ENCODE measurements around the gene CDH4. TPM values are rescaled to one million over a fixed set of nuclear protein-coding genes. Genes with fewer than 3 reads are reported as not detected.

Gene CDH4
- total RNA-seq, 1 donor from 2014 or later = 0.99 TPM

DNA sequence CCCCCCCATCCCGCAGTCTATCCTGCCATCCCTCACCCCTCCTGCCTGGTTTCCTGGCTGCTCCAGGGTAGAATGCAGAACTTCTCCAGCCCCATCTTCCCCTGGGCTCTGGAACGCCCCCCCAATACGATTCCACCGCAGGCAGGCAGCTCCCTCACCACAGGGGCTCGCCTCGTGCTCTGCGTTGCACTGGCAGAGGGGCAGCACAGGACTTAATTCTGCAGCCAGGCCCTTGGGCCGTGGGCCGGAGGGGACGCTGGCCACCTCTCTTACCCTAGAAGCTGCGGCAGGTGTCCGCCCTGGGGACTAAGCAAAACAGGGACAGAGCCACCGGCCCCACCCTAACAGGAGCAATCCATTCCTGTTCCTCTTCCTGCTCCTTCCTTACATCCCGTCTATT is 263.9 kb downstream of the CDH4 start:
- Mint-ChIP-seq H3K4me1 (ENCODE audit: low read depth) (peaks cover 3% of the 10 kb centered on the region), H3K9me3 (ENCODE audit: low read depth) (no peaks in the 10 kb centered on the region), H3K4me3 (ENCODE audit: unreplicated experiment) (no peak overlapping the region), H3K27ac (ENCODE audit: unreplicated experiment) (no peak overlapping the region), H3K27me3 (ENCODE audit: low read depth) (peaks cover 20% of the 10 kb centered on the region), H3K36me3 (ENCODE audit: low read depth) (no peaks in the 10 kb centered on the region)
- no peak for DNase-seq (ENCODE audit: low spot score)
- TF ChIP-seq, protein P1, sequence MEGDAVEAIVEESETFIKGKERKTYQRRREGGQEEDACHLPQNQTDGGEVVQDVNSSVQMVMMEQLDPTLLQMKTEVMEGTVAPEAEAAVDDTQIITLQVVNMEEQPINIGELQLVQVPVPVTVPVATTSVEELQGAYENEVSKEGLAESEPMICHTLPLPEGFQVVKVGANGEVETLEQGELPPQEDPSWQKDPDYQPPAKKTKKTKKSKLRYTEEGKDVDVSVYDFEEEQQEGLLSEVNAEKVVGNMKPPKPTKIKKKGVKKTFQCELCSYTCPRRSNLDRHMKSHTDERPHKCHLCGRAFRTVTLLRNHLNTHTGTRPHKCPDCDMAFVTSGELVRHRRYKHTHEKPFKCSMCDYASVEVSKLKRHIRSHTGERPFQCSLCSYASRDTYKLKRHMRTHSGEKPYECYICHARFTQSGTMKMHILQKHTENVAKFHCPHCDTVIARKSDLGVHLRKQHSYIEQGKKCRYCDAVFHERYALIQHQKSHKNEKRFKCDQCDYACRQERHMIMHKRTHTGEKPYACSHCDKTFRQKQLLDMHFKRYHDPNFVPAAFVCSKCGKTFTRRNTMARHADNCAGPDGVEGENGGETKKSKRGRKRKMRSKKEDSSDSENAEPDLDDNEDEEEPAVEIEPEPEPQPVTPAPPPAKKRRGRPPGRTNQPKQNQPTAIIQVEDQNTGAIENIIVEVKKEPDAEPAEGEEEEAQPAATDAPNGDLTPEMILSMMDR (IDR thresholded peaks at IDR 0.05) = no peak

DNA sequence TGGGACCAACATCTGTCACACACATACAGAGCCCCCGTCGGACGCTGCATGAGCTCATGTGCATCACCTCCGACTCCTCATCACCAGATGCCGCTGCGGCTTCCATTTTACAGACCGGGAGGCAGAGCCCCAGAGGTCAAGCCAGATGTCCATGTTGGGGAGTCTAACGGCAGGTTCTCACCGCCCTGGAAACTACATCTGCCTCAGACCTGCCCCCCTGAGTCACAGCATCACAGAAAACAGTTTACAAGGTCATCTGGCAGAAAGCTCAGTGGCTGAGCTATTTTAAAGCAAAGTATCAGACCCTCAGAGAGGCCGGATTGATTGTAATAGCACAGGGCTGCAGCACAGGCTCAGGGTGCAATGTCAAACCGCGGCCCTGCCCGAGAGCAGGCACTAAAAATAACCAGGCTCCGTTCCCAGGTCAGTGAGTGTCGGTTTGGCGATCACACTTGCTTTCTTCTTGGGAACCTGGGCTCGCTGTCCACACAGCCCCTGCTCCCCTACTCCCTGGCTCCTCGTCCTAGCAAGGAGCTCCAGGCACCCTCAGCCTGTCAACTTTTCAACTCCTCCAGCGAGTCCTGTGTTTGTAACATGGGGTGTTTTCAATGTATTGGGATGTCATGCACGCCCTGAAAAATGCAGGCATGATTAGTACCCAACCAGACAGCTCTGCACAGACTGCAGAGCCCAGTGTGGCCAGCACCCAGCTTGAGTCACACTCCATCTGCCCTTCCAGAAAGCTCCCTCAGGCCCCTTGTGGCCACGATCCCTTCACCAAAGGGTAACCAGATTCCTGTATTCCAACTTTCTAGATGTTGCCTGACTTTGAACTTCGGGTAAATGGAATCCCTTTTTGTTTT is 264.5 kb downstream of the CDH4 start:
- TF ChIP-seq, protein P1 (IDR thresholded peaks at IDR 0.05) = no peak
- H3K27ac Mint-ChIP-seq (ENCODE audit: unreplicated experiment) = no peak overlapping the region

GRCh38 chr20:61517419-61517818 is 265.4 kb downstream of the CDH4 start:
- no peak for DNase-seq (ENCODE audit: low spot score)

More for the DNA sequence above, 264.5 kb downstream of the CDH4 start:
- Mint-ChIP-seq H3K36me3 (ENCODE audit: low read depth) (no peaks in the 10 kb centered on the region), H3K4me1 (ENCODE audit: low read depth) (peaks cover 8% of the 10 kb centered on the region), H3K27me3 (ENCODE audit: low read depth) (peaks cover 20% of the 10 kb centered on the region), H3K9me3 (ENCODE audit: low read depth) (no peaks in the 10 kb centered on the region), H3K4me3 (ENCODE audit: unreplicated experiment) (no peak overlapping the region)
- no peak for DNase-seq (ENCODE audit: low spot score)

DNA sequence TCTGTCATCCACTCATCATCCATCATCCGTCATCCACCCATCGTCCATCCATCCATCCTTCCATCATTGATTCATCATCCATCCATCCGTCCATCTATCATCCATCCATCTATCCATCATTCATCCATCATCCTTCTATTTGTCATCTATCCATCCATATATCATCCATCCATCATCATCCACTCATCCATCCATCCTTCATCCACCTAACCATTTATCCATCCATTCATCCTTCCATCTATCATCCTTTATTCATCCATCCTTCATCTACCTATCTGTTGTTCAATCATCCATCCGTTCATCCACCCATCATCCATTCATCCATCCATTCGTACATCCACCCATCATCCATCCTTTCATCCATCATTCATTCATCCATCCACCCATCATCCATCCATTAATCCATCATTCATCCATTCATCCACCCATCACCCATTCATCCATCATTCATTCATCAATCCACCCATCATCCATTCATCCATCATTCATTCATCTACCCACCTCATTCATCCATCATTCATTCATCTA is 266.4 kb downstream of the CDH4 start:
- no peaks in the 10 kb centered on the region for H3K36me3 Mint-ChIP-seq (ENCODE audit: low read depth)
- H3K4me3 Mint-ChIP-seq (ENCODE audit: unreplicated experiment) = no peak overlapping the region
- peaks cover 20% of the 10 kb centered on the region for H3K27me3 Mint-ChIP-seq (ENCODE audit: low read depth)
- no peaks in the 10 kb centered on the region for H3K9me3 Mint-ChIP-seq (ENCODE audit: low read depth)
- peaks cover 8% of the 10 kb centered on the region for H3K4me1 Mint-ChIP-seq (ENCODE audit: low read depth)
- TF ChIP-seq, protein P1 (IDR thresholded peaks at IDR 0.05) = no peak
- no peak overlapping the region for H3K27ac Mint-ChIP-seq (ENCODE audit: unreplicated experiment)
- no peak for DNase-seq (ENCODE audit: low spot score)

More at GRCh38 chr20:61517419-61517818, 265.4 kb downstream of the CDH4 start:
- H3K27ac Mint-ChIP-seq (ENCODE audit: unreplicated experiment) = no peak overlapping the region
- H3K4me1 Mint-ChIP-seq (ENCODE audit: low read depth) = peaks cover 8% of the 10 kb centered on the region
- peaks cover 20% of the 10 kb centered on the region for H3K27me3 Mint-ChIP-seq (ENCODE audit: low read depth)
- H3K4me3 Mint-ChIP-seq (ENCODE audit: unreplicated experiment) = no peak overlapping the region
- H3K36me3 Mint-ChIP-seq (ENCODE audit: low read depth) = no peaks in the 10 kb centered on the region
- TF ChIP-seq, protein P1 (IDR thresholded peaks at IDR 0.05) = no peak
- H3K9me3 Mint-ChIP-seq (ENCODE audit: low read depth) = no peaks in the 10 kb centered on the region

- no peak for DNase-seq (ENCODE audit: low spot score)
- H3K4me3 Mint-ChIP-seq (ENCODE audit: unreplicated experiment) = no peak overlapping the region
- H3K27ac Mint-ChIP-seq (ENCODE audit: unreplicated experiment) = no peak overlapping the region
- peaks cover 20% of the 10 kb centered on the region for H3K27me3 Mint-ChIP-seq (ENCODE audit: low read depth)
- H3K4me1 Mint-ChIP-seq (ENCODE audit: low read depth) = peaks cover 8% of the 10 kb centered on the region
- no peaks in the 10 kb centered on the region for H3K36me3 Mint-ChIP-seq (ENCODE audit: low read depth)
- TF ChIP-seq, protein P1 (IDR thresholded peaks at IDR 0.05) = no peak
- no peaks in the 10 kb centered on the region for H3K9me3 Mint-ChIP-seq (ENCODE audit: low read depth)
Observed at GRCh38 chr20:61519488-61519887, 267.4 kb downstream of the CDH4 start.
